ENCODE results near the gene ADNP2. TPM values are rescaled to one million over a fixed set of nuclear protein-coding genes. Genes with fewer than 3 reads are reported as not detected.
A peak's percentile ranks its signal among the peaks of the same experiment; 100 is the strongest.

The ADNP2 gene
- total and polyA plus RNA-seq, 2 donors (not counting 1 experiment from before 2014, with no cell fraction given): 4.7 to 14.7 TPM

DNA sequence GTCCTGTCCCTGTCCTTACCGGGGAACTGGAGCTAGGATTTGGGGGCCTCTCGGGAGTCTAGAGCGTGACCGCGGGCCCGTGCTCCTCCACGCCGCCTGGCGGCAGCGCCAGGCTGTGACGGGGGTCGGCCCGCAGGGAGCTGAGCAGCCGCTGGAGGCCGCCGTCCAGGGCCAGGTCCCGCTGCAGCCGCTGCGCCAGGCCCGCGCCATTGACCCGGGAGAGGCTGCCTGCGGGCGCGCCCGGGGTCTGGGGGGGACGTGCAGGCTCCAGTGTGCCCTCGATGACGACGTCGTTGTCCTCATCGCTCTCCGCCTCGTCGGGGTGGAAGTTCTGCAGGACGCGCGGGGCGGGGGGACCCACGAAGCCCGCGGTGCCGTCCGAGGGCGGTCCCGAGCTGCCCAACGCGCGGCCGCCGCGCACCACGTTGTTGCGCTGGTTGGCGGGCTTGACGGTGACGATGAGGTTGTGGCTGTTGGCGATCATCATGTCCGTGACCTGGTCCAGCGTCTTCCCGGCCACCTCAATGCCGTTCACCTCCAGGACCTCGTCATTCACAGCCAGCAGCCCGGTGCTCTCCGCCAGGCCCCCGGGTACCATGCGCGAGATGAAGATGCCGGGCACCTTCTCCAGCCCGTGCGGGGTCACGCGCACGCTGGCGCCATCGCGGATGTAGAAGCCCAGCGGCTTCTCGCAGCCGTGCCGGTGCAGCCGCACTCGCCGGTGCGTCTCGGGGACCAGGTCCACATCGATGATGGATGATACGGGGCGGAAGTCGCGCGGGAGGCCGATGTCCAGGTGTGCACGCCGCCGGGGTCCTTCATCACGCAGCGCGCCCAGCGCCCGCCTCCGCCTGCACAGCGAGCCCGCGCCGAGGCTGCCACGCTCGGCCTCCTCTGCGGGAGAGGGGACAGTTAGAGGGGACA is 50.9 kb downstream of the ADNP2 start:
- H3K4me1 ChIP-seq (ENCODE audit: control insufficient read depth in 2 of 2, insufficient read depth in 2 of 2, low read length in 2 of 2): peaks cover 3% of the 10 kb centered on the region in 2 donors
- H3K27me3 ChIP-seq (replicated peaks in 1 of 4; ENCODE audit: control extremely low read depth in 1 of 4, control insufficient read depth in 3 of 4, insufficient read depth in 4 of 4, low read length in 3 of 4): peaks cover 0 to 8% (median 2%) of the 10 kb centered on the region in 4 experiments
- H2AFZ ChIP-seq (ENCODE audit: insufficient read depth, low read depth, low read length, poor library complexity, severe bottlenecking): peak overlapping the region; percentile 41
- 69% methylated on average over 103 of the region's 109 CpGs for WGBS (ENCODE audit: insufficient coverage)
- POLR2A ChIA-PET: no interaction called here
- Mint-ChIP-seq H3K9me3 (ENCODE audit: insufficient read depth) (peaks cover 4% of the 10 kb centered on the region), H3K27ac (no peak overlapping the region), H3K4me1 (peaks cover 5% of the 10 kb centered on the region), H3K27me3 (no peaks in the 10 kb centered on the region), H3K4me3 (no peak overlapping the region)
- H3K79me2 ChIP-seq (ENCODE audit: control insufficient read depth, insufficient read depth, low read length): no peaks in the 10 kb centered on the region
- intact Hi-C loops (cut with micrococcal nuclease): loop anchor here (5.0 kb wide), 1 partner anchor 778 kb away; no protein-coding TSS in a partner anchor
- ATAC-seq (ENCODE audit: low read depth) (peak; percentile 54), DNase-seq (peak; percentile 63)
- H3K27ac ChIP-seq (ENCODE audit: low read length in 2 of 2): no peak overlapping the region
- H3K9ac ChIP-seq (ENCODE audit: low read length): peak overlapping the region; percentile 29
- peak overlapping the region in 2 of 5 experiments; percentile 19 to 32 for H3K4me3 ChIP-seq (ENCODE audit: control extremely low read depth in 1 of 5, extremely low read depth in 1 of 5, insufficient read depth in 1 of 5, low read depth in 2 of 5, low read length in 4 of 5)
- no peaks in the 10 kb centered on the region for H3K36me3 ChIP-seq (replicated peaks in 1 of 2; ENCODE audit: control extremely low read depth in 1 of 2, control insufficient read depth in 1 of 2, extremely low read depth in 1 of 2, insufficient read depth in 2 of 2, low read length in 1 of 2)
- H4K20me1 ChIP-seq (ENCODE audit: control insufficient read depth, insufficient read depth, low read length, poor library complexity, severe bottlenecking): no peaks in the 10 kb centered on the region
- H3K9me3 ChIP-seq (ENCODE audit: control extremely low read depth in 1 of 3, control insufficient read depth in 2 of 3, insufficient read depth in 1 of 3, low read length in 2 of 3): peaks cover 0 to 18% (median 8%) of the 10 kb centered on the region in 3 donors
- no peak for TF ChIP-seq EZH2 (IDR thresholded peaks at IDR 0.05; ENCODE audit: borderline replicate concordance, insufficient read depth, low read depth, low read length, poor library complexity, severe bottlenecking)
- TF ChIP-seq, protein P1, sequence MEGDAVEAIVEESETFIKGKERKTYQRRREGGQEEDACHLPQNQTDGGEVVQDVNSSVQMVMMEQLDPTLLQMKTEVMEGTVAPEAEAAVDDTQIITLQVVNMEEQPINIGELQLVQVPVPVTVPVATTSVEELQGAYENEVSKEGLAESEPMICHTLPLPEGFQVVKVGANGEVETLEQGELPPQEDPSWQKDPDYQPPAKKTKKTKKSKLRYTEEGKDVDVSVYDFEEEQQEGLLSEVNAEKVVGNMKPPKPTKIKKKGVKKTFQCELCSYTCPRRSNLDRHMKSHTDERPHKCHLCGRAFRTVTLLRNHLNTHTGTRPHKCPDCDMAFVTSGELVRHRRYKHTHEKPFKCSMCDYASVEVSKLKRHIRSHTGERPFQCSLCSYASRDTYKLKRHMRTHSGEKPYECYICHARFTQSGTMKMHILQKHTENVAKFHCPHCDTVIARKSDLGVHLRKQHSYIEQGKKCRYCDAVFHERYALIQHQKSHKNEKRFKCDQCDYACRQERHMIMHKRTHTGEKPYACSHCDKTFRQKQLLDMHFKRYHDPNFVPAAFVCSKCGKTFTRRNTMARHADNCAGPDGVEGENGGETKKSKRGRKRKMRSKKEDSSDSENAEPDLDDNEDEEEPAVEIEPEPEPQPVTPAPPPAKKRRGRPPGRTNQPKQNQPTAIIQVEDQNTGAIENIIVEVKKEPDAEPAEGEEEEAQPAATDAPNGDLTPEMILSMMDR (IDR thresholded peaks at IDR 0.05): peak; percentile 43
- peak overlapping the region; percentile 69 for H3K4me2 ChIP-seq (replicated peaks; ENCODE audit: low read depth, low read length, poor library complexity, severe bottlenecking)
- CTCF ChIA-PET: interaction anchor here (1.8 to 5.6 kb wide), 4 partner anchors 7 to 96 kb away, joined by 4 to 36 read pairs (median 12); no protein-coding TSS in a partner anchor

Data from B cell (primary cell).